B cell (primary cell): ENCODE measurements around the gene HOXC9. TPM values are rescaled to one million over a fixed set of nuclear protein-coding genes. Genes with fewer than 3 reads are reported as not detected.

Experiments used
- ATAC-seq: fragments of 200-7000 bp; cut with Tn5 transposase; one replicate; pipeline ENCODE4 v1.10.0; 2021; ENCODE audit warnings: low read depth, mild to moderate bottlenecking, moderate number of reproducible peaks, moderate library complexity
- CTCF ChIA-PET: fragments of 350-600 bp; sonication (Branson Sonifier 250); formaldehyde crosslinking; loops from one replicate; lab custom pipeline; 2021; ENCODE audit warnings: antibody characterized with exemption, inconsistent platforms; lab: Charles Lee
- POLR2A ChIA-PET: fragments of 350-600 bp; sonication (Branson Sonifier 250); formaldehyde crosslinking; loops from one replicate; lab custom pipeline; 2021; ENCODE audit warnings: antibody characterized with exemption; lab: Charles Lee
- DNase-seq: peaks from one replicate; pipeline ENCODE4 v3.0.0; 2013
- H2AFZ ChIP-seq: 2 replicates; pipeline ENCODE4 v1.6.1; 2012; ENCODE audit warnings: mild to moderate bottlenecking, low read depth, low read length; ENCODE audit not compliant: insufficient read depth, poor library complexity, severe bottlenecking
- H3K27ac ChIP-seq, 2 donors: 1 replicate in 1 of 2; 2 replicates in 1 of 2; pipeline ENCODE4 v1.5.1; 2012 to 2013; ENCODE audit warnings: low read length in 2 of 2, mild to moderate bottlenecking in 2 of 2, moderate library complexity in 1 of 2
- H3K27me3 ChIP-seq, 4 experiments: fragments of 200-600 bp in 1 of 4; sonication (generic) in 1 of 4; replicated peaks in 1 of 4; 1 replicate in 2 of 4; 2 replicates in 2 of 4; pipeline versions ENCODE4 v1.6.1 to v1.7.0; 2013 to 2016; ENCODE audit warnings: low read length in 3 of 4, mild to moderate bottlenecking in 2 of 4, mixed read lengths in 1 of 4, moderate library complexity in 1 of 4; ENCODE audit not compliant: insufficient read depth in 4 of 4, control insufficient read depth in 3 of 4; ENCODE audit errors: control extremely low read depth in 1 of 4
- H3K36me3 ChIP-seq, 2 experiments: replicated peaks in 1 of 2; 1 replicate in 1 of 2; 2 replicates in 1 of 2; pipeline versions ENCODE4 v1.6.1 to v1.7.1; 2013; ENCODE audit warnings: low read length in 1 of 2; ENCODE audit not compliant: insufficient read depth in 2 of 2, control insufficient read depth in 1 of 2; ENCODE audit errors: control extremely low read depth in 1 of 2, extremely low read depth in 1 of 2
- H3K4me1 ChIP-seq, 2 donors: fragments of 200-600 bp in 1 of 2; sonication (generic) in 1 of 2; 1 replicate in 1 of 2; 2 replicates in 1 of 2; pipeline versions ENCODE4 v1.5.1 to v1.6.1; 2013 to 2017; ENCODE audit warnings: low read length in 2 of 2; ENCODE audit not compliant: control insufficient read depth in 2 of 2, insufficient read depth in 2 of 2
- H3K4me2 ChIP-seq: replicated peaks from 2 replicates; pipeline ENCODE3; 2012; ENCODE audit warnings: mild to moderate bottlenecking, low read depth, low read length; ENCODE audit not compliant: poor library complexity, severe bottlenecking
- H3K4me3 ChIP-seq, 5 experiments: fragments of 200-600 bp in 1 of 5; sonication (generic) in 1 of 5; 1 replicate in 3 of 5; 2 replicates in 2 of 5; pipeline versions ENCODE4 v1.5.1 to v1.7.0; 2011 to 2016; ENCODE audit warnings: low read length in 4 of 5, mild to moderate bottlenecking in 4 of 5, low read depth in 2 of 5, control low read depth in 1 of 5, moderate library complexity in 1 of 5; ENCODE audit not compliant: insufficient read depth in 1 of 5; ENCODE audit errors: control extremely low read depth in 1 of 5, extremely low read depth in 1 of 5
- H3K79me2 ChIP-seq: fragments of 200-600 bp; sonication (generic); one replicate; pipeline ENCODE4 v1.6.0; 2016; ENCODE audit warnings: low read length; ENCODE audit not compliant: control insufficient read depth, insufficient read depth
- H3K9ac ChIP-seq: fragments of 200-600 bp; sonication (generic); 2 replicates; pipeline ENCODE4 v1.6.1; 2017; ENCODE audit warnings: mild to moderate bottlenecking, low read length, moderate library complexity
- H3K9me3 ChIP-seq, 3 donors: one replicate each; pipeline versions ENCODE4 v1.6.1 to v1.7.1; 2013; ENCODE audit warnings: low read length in 2 of 3; ENCODE audit not compliant: control insufficient read depth in 2 of 3, insufficient read depth in 1 of 3; ENCODE audit errors: control extremely low read depth in 1 of 3
- H4K20me1 ChIP-seq: 2 replicates; pipeline ENCODE4 v1.6.0; 2012; ENCODE audit warnings: mild to moderate bottlenecking, low read length; ENCODE audit not compliant: insufficient read depth, control insufficient read depth, poor library complexity, severe bottlenecking
- H3K27ac Mint-ChIP-seq: one replicate; pipeline ENCODE4 v1.8.0; 2021; ENCODE audit warnings: mixed read lengths
- H3K27me3 Mint-ChIP-seq: one replicate; pipeline ENCODE4 v1.8.0; 2021; ENCODE audit warnings: mixed read lengths
- H3K4me1 Mint-ChIP-seq: one replicate; pipeline ENCODE4 v1.8.0; 2021; ENCODE audit warnings: mixed read lengths
- H3K4me3 Mint-ChIP-seq: one replicate; pipeline ENCODE4 v1.8.0; 2021; ENCODE audit warnings: mixed read lengths
- H3K9me3 Mint-ChIP-seq: one replicate; pipeline ENCODE4 v1.8.0; 2022; ENCODE audit warnings: mixed read lengths; ENCODE audit not compliant: insufficient read depth
- EZH2 ChIP-seq: IDR thresholded peaks from 2 replicates; pipeline ENCODE4 v1.6.1; 2012; ENCODE audit warnings: borderline replicate concordance, low read depth, mild to moderate bottlenecking, moderate library complexity, low read length; ENCODE audit not compliant: insufficient read depth, poor library complexity, severe bottlenecking
- WGBS: methylation state at CpG from one replicate; pipeline ENCODE4 v1.1.5; 2013; ENCODE audit warnings: missing lambda C conversion rate; ENCODE audit not compliant: insufficient coverage; 5-methylcytosine and 5-hydroxymethylcytosine counted together
- intact Hi-C: fragments of 100-400 bp; cut with micrococcal nuclease; formaldehyde crosslinking; loops from one replicate; pipeline ENCODE4 v1.10.0; 2022
- polyA plus RNA-seq: library from polyadenylated mRNA; depleted of rRNA; stranded (reverse); fragments of >200 nt; gene quantifications from 2 replicates; pipeline ENCODE4 v1.2.3, GENCODE V29; 2012
- total RNA-seq, 2 donors: library from RNA; stranded (reverse); fragments of 120-200 nt in 1 of 2; gene quantifications; 1 replicate in 1 of 2; 2 replicates in 1 of 2; pipeline versions ENCODE4 v1.2.3 to v1.2.4, GENCODE V29; 2013 to 2022
- TF ChIP-seq, protein P1 (sequence below): fragments of 200-600 bp; IDR thresholded peaks from one replicate; pipeline ENCODE4 v1.8.0; 2022; ENCODE audit warnings: antibody characterized with exemption, mild to moderate bottlenecking

HOXC9 gene
- total and polyA plus RNA-seq, 2 donors (not counting 1 experiment from before 2014, with no cell fraction given): not detected

DNA sequence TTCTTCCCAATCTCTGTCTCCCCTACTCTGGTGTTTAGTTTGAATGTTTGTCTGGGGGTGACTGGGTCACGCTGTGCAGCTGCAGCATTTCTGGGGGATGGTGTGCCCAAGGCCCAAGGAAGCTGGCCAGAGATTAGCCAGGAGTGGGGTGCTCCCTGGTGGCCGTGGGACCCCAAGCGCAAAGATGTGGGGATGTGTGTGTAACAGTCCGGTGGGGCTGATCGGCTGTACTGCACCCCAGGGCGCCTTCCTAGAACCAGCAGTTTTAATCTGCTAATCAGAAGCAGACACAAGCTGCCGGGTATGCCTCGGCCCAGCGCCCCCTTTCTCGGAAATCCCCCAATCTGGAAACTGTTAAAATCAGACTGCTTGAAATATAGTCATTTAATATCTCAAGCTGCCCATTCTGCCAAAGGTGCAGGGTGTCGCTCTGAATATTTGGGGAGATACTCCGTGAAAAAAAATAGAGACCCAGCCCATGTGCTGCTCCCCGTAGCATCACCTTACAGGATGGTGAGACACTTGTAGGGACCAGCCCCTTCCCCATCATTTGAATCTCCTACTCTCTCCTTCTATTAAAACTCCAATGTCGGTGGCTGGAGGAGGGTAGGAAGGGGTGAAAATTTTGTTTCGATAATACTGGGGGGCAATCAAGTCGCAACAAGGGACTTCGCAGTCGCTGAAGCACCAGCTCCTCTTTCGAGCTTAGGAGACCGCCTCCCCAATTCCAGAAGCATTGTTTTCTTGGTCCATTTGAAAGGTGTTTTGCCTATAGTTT, 4.3 kb downstream of the HOXC9 start:
- Histone ChIP-seq H4K20me1 (no peaks in the 10 kb centered on the region), H3K79me2 (no peaks in the 10 kb centered on the region), H3K4me2 (no peak overlapping the region), H3K9ac (no peak overlapping the region), H3K27ac (no peak overlapping the region), H3K27me3 (peaks cover 0 to 95% (median 79%) of the 10 kb centered on the region in 4 experiments), H3K4me1 (peaks cover 28 to 57% of the 10 kb centered on the region in 2 donors), H3K4me3 (no peak overlapping the region), H3K36me3 (no peaks in the 10 kb centered on the region), H3K9me3 (peaks cover 0 to 52% (median 0%) of the 10 kb centered on the region in 3 donors), H2AFZ (no peak overlapping the region)
- peaks cover 20% of the 10 kb centered on the region for H3K4me1 Mint-ChIP-seq
- no peaks in the 10 kb centered on the region for H3K9me3 Mint-ChIP-seq
- ChIA-PET POLR2A (interaction anchor here (0.6 kb wide), 1 partner anchor 50 kb away, joined by 6 read pairs; no protein-coding TSS in a partner anchor), CTCF (interaction anchor here (0.6 to 6.4 kb wide), 12 partner anchors 13 to 293 kb away, joined by 3 to 159 read pairs (median 4); partner anchors contain the start of gene HOXC5)
- H3K27ac Mint-ChIP-seq: no peak overlapping the region
- ATAC-seq: no peak
- H3K4me3 Mint-ChIP-seq: no peak overlapping the region
- WGBS: 24% methylated on average over 10 of the region's 20 CpGs
- TF ChIP-seq, protein P1, sequence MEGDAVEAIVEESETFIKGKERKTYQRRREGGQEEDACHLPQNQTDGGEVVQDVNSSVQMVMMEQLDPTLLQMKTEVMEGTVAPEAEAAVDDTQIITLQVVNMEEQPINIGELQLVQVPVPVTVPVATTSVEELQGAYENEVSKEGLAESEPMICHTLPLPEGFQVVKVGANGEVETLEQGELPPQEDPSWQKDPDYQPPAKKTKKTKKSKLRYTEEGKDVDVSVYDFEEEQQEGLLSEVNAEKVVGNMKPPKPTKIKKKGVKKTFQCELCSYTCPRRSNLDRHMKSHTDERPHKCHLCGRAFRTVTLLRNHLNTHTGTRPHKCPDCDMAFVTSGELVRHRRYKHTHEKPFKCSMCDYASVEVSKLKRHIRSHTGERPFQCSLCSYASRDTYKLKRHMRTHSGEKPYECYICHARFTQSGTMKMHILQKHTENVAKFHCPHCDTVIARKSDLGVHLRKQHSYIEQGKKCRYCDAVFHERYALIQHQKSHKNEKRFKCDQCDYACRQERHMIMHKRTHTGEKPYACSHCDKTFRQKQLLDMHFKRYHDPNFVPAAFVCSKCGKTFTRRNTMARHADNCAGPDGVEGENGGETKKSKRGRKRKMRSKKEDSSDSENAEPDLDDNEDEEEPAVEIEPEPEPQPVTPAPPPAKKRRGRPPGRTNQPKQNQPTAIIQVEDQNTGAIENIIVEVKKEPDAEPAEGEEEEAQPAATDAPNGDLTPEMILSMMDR: no peak
- TF ChIP-seq EZH2: no peak
- H3K27me3 Mint-ChIP-seq: peaks cover 71% of the 10 kb centered on the region
- DNase-seq: no peak
- intact Hi-C loops: loop anchor here (10.0 kb wide), 1 partner anchor 361 kb away; the partner anchor contains the start of gene GPR84
